ENCODE measurements around the gene PDE8B. TPM values are rescaled to one million over a fixed set of nuclear protein-coding genes. Genes with fewer than 3 reads are reported as not detected.

The PDE8B gene
- total RNA-seq, 2 experiments from 2014 or later = 0.68 TPM; not detected in 1

Other genes with a start within 250 kb of the PDE8B start
- gene AGGF1, start 180.3 kb upstream of the PDE8B start, total RNA-seq = 10 to 100 TPM; 28.6 to 29.3 TPM
- gene ZBED3, start 123.4 kb upstream of the PDE8B start, total RNA-seq = under 1 TPM; 0.58 to 0.80 TPM

Data from activated CD8-positive, alpha-beta memory T cell treated with anti-CD3 and anti-CD28 coated beads, Interleukin-2, amount 10 ng/mL, durations not matched to agents 7 days and 5 days (primary cell).